GM12872 (cell line): ENCODE data around the gene COL26A1.

ENCODE experiments used
- TF ChIP-seq, protein P1 (sequence below): IDR thresholded peaks from 3 replicates; pipeline ENCODE4 v1.5.1; 2011; ENCODE audit warnings: low read depth, mild to moderate bottlenecking, low read length, moderate library complexity; ENCODE audit not compliant: insufficient read depth

COL26A1 gene

DNA sequence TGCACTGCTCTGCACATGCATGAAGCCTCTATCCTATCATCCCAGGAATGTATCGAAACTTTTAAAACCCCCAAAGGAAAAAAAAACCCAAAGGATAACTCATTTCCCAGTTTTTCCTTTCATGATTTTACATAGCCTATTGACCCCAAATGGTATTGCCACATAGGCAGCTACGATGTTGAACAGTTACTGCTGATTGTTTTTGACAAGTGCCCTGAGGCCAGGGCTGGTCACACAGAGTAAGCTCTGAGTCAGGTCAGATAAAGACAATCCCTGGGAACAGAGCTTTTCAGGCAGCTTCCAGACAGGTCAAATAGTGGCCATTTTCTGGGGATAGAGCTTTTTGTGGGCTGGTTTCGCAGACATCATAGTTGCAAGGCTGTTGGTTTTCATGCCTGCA, 214.3 kb downstream of the COL26A1 start:
- TF ChIP-seq, protein P1, sequence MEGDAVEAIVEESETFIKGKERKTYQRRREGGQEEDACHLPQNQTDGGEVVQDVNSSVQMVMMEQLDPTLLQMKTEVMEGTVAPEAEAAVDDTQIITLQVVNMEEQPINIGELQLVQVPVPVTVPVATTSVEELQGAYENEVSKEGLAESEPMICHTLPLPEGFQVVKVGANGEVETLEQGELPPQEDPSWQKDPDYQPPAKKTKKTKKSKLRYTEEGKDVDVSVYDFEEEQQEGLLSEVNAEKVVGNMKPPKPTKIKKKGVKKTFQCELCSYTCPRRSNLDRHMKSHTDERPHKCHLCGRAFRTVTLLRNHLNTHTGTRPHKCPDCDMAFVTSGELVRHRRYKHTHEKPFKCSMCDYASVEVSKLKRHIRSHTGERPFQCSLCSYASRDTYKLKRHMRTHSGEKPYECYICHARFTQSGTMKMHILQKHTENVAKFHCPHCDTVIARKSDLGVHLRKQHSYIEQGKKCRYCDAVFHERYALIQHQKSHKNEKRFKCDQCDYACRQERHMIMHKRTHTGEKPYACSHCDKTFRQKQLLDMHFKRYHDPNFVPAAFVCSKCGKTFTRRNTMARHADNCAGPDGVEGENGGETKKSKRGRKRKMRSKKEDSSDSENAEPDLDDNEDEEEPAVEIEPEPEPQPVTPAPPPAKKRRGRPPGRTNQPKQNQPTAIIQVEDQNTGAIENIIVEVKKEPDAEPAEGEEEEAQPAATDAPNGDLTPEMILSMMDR = no peak

DNA sequence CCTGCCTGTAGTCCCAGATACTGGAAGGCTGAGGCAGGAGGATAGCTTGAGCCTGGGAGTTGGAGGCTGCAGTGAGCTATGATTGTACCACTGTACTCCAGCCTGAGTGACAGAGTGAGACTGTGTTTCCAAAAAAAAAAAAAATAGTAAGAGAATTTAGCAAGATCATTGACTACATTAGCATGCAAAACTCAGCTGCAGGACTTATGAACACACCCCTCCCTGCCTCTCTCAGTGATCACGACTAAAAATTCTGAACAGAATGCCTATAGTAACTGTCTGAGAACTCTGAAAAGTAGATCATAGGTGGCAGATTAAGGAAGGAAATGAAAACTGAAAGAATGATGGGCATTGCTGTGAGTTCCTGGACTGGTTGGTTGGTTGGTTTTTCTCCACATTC, 215.9 kb downstream of the COL26A1 start:
- TF ChIP-seq, protein P1 = no peak

DNA sequence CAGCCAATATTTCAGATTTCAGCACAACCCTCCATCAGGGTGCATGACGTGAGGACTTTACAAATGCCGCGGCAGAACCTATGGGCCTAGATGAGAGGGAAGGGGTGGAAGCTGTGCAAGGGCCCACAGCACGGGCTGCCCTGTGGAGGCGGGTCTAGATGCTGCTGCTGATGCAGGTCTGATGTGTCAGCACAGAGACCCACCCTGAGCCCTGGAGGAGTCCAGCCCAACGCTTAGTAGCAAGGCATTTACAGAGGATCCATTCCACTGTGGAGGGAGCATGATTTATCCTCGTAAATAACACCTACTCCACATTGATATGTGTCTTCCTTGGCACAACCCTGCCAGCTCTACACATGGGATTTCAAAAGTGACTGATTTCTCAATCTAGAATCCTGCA, 217.9 kb downstream of the COL26A1 start:
- TF ChIP-seq, protein P1 = no peak

DNA sequence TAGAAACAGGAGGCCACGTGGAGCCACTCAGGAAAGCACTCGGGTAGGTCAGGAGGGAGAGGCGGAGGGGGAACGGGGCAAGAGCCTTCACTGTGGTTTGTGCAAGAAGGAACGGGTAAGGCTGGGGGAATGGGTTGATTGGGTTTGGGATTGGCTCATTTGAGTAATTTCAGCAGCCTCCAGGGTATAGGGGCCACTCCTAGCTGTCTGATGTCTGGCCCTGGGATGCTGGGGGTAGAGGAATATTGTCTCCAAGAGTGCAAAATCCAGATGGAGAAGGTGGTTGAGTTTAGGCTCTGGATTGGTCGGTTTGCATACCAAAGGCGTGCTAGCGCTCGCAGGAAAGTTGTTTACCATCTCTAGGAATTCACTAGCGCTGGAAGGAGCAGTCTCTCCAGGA, 219.2 kb downstream of the COL26A1 start:
- TF ChIP-seq, protein P1 = no peak

DNA sequence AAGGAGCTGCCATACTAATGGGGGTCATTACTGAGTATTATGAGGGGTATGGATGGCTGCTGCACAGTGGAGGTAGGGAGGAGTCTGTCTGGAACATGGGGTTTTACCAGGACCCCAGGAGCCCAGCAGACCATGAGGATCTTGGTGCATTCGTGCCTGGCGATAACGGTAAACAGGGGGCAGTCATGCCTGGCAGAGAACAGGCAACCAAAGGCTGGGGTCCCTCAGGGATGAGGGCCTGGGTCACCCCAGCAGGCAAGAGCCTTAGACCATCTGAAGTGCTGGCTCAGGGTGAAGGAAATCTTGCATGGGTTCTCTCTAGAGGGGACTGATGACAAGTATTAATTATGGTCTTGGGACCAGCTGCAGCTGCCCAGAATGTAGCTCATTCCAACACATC, 220.3 kb downstream of the COL26A1 start:
- TF ChIP-seq, protein P1 = no peak

DNA sequence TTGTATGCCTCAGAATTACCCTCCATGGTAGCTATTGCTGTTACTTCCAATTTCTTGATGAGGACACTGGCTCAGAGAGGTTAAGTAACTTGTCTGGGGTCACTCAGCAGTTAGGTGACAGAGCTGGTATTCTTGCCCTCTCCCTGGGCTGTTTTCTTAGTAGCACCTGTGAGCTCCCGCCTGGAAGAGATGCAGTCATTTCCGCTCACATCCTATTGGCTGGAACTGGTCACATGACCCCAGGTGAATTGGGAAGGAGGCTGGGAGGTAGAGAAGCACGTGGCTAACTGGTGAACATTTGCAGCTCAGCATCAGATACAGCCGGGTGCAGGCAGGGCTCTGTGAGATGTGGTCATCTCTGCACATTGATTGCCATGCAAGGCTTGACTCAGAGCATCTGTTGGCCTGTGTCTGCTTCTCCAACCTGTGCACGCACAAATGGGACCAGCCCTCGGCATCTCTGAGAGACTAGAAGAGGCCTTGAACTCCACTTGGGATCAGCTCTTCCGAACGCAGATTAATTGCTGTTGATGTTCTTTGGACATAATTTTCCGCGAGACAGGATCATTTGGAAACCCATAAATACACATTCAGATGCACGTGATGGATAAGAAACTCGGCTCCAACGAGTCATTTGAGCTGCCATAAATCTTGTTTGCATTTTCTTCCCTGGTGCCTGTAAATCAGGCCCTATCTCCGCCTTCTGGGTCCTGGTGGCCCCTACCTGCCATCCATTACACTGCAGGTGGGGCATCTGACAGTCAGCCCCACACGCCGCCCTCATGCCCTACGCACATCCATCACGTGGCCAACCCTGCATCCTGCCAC, 223.6 kb downstream of the COL26A1 start:
- TF ChIP-seq, protein P1 = no peak

DNA sequence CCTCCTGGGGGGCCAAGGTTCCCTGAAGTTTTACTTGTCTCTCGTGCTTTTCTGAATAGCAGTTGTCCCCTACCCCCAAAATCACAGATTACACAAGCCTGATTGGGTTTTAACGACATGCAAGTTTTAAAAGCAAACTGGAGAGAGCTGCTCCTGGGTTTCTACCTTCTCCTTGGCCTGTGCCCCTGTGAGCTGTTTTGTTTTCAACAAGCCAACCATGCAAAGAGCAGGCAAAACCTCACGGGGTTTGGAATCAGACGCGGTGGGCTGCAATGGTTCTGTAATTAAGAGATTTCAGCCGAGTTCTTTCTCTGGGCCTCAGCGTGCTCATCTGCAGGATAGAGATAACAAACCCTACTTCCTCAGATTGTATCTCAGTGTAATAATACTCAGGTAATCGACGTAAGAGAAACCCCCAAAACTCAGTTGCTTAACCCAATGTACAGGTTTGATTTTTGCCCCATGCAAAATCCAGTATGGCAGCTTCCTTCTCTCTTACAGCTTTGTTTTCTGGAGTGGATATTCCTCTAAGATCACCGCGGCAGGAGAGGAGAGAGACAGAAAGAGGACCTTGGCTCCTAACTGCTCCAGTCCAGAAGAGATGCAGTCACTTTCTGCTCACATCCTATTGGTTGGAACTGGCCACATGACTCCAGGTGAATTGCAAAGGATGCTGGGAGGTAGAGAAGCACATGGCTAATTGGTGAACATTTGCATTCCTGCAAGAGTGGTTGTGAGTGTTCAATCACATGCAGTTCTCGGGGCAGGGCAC, 224.4 kb downstream of the COL26A1 start:
- TF ChIP-seq, protein P1 = no peak
